Adrenal gland (tissue), 5 donors: ENCODE data around the gene FNIP2.

Experiments
- POLR2A ChIP-seq, 2 donors: fragments of 450-650 bp; IDR thresholded peaks; one replicate each; pipeline ENCODE4 v1.6.1; 2017; ENCODE audit warnings: antibody characterized with exemption in 2 of 2, mild to moderate bottlenecking in 2 of 2, moderate library complexity in 1 of 2
- TF ChIP-seq, protein P1 (sequence below), 6 experiments: fragments of 450-650 bp in 4 of 6; fragments of 200-600 bp in 2 of 6; sonication (generic) in 1 of 6; IDR thresholded peaks; 1 replicate in 5 of 6; 2 replicates in 1 of 6; pipeline versions ENCODE4 v1.5.1 to v1.8.0; 2016 to 2021; ENCODE audit warnings: antibody characterized with exemption in 6 of 6, mild to moderate bottlenecking in 2 of 6, moderate library complexity in 1 of 6
- donor health status: DM: no; HTN: no; CAD: no.

DNA sequence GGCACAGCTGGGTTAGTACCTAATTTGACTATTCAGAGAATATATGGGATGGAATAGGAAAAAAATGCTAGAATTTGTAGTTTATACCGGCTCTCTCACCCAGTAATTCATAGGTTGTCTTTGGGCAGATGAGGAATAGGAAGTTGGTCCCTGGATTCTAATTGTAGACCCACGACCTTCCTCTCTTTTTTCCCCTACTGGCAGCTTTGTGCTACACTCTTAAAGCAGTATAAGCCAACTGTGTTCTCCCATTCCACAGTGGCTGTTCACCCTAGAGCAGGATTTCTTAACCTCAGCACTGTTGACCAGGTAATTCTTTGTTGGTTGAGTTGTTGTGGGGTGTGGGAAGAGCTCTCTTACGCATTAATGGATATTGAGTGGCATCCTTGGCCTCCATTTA, 92.9 kb downstream of the FNIP2 start:
- TF ChIP-seq, protein P1, sequence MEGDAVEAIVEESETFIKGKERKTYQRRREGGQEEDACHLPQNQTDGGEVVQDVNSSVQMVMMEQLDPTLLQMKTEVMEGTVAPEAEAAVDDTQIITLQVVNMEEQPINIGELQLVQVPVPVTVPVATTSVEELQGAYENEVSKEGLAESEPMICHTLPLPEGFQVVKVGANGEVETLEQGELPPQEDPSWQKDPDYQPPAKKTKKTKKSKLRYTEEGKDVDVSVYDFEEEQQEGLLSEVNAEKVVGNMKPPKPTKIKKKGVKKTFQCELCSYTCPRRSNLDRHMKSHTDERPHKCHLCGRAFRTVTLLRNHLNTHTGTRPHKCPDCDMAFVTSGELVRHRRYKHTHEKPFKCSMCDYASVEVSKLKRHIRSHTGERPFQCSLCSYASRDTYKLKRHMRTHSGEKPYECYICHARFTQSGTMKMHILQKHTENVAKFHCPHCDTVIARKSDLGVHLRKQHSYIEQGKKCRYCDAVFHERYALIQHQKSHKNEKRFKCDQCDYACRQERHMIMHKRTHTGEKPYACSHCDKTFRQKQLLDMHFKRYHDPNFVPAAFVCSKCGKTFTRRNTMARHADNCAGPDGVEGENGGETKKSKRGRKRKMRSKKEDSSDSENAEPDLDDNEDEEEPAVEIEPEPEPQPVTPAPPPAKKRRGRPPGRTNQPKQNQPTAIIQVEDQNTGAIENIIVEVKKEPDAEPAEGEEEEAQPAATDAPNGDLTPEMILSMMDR (IDR thresholded peaks at IDR 0.05), result no peak
- no peak for TF ChIP-seq POLR2A (IDR thresholded peaks at IDR 0.05)
